HepG2 (cell line): ENCODE data around the gene NFKB1. TPM values are rescaled to one million over a fixed set of nuclear protein-coding genes. Genes with fewer than 3 reads are reported as not detected.

ENCODE experiments used
- ATAC-seq: fragments of 200-7000 bp; cut with Tn5 transposase; 3 replicates; pipeline ENCODE4 v1.9.1; 2020; ENCODE audit warnings: mild to moderate bottlenecking, moderate library complexity
- BruUV-seq: library from RNA; stranded (reverse); fragments of 400-500 nt; replicated peaks from 2 replicates; lab custom pipeline; 2021; lab: Mats Ljungman, UMichigan
- CTCF ChIA-PET: fragments of 300-600 bp; formaldehyde crosslinking; extraction: SDS; loops from one replicate; lab custom pipeline; 2021; ENCODE audit warnings: low total read pairs, inconsistent platforms, low intra/inter-chr PET ratio; lab: Yijun Ruan, JAX
- POLR2A ChIA-PET: fragments of 350-600 bp; sonication (Branson Sonifier 250); formaldehyde crosslinking; loops from one replicate; lab custom pipeline; 2020; ENCODE audit warnings: antibody characterized with exemption, inconsistent platforms; lab: Yijun Ruan, JAX
- DNase-seq: peaks from one replicate; pipeline ENCODE4 v3.0.0-alpha.2; 2015; ENCODE audit warnings: low spot score
- FAIRE-seq: peaks from 3 replicates; lab custom pipeline; 2011; peaks lifted over from hg19 to GRCh38; lab: Jason Lieb, UNC
- H2AFZ ChIP-seq: one replicate; pipeline ENCODE4 v1.6.1; 2011; ENCODE audit warnings: low read length, inconsistent platforms
- H3K27ac ChIP-seq: fragments of 300-600 bp; 3 replicates; pipeline ENCODE4 v1.8.0; 2011; ENCODE audit warnings: mixed run types, mild to moderate bottlenecking, mixed read lengths, low read length, inconsistent platforms; ENCODE audit not compliant: insufficient read depth; ENCODE audit errors: extremely low read length
- H3K27me3 ChIP-seq, 2 experiments: fragments of 200-600 bp in 1 of 2; 2 replicates in 1 of 2; 3 replicates in 1 of 2; pipeline versions ENCODE4 v1.6.0 to v1.8.0; 2011; ENCODE audit warnings: low read length in 2 of 2, mild to moderate bottlenecking in 2 of 2, moderate library complexity in 2 of 2, inconsistent platforms in 1 of 2; ENCODE audit not compliant: insufficient read depth in 2 of 2, control insufficient read depth in 1 of 2
- H3K36me3 ChIP-seq, 2 experiments: fragments of 200-600 bp in 1 of 2; replicated peaks in 1 of 2; 2 replicates in 1 of 2; 3 replicates in 1 of 2; pipeline versions ENCODE4 v1.5.1 to v1.8.0; 2011; ENCODE audit warnings: low read length in 2 of 2, inconsistent platforms in 1 of 2; ENCODE audit not compliant: insufficient read depth in 2 of 2, control insufficient read depth in 1 of 2
- H3K4me1 ChIP-seq: 2 replicates; pipeline ENCODE4 v1.5.1; 2012; ENCODE audit warnings: low read length, inconsistent platforms; ENCODE audit not compliant: insufficient read depth
- H3K4me2 ChIP-seq: 2 replicates; pipeline ENCODE4 v1.6.0; 2011; ENCODE audit warnings: low read depth, low read length, inconsistent platforms
- H3K4me3 ChIP-seq, 3 experiments: fragments of 200-600 bp in 1 of 3; sonication (generic), shearing (Covaris generic) in 1 of 3; replicated peaks in 1 of 3; 2 replicates each; pipeline ENCODE4 v1.5.1; 2011 to 2016; ENCODE audit warnings: low read length in 3 of 3, inconsistent platforms in 2 of 3, low read depth in 2 of 3, mild to moderate bottlenecking in 2 of 3, control low read depth in 1 of 3, mixed read lengths in 1 of 3; ENCODE audit not compliant: insufficient read depth in 1 of 3
- H3K79me2 ChIP-seq: one replicate; pipeline ENCODE4 v1.6.1; 2011; ENCODE audit warnings: low read length, inconsistent platforms; ENCODE audit not compliant: insufficient read depth
- H3K9ac ChIP-seq: 2 replicates; pipeline ENCODE4 v1.6.0; 2011; ENCODE audit warnings: mild to moderate bottlenecking, low read depth, low read length, inconsistent platforms; ENCODE audit not compliant: insufficient read depth
- H3K9me3 ChIP-seq: 2 replicates; pipeline ENCODE4 v1.5.1; 2012; ENCODE audit warnings: mild to moderate bottlenecking, low read length
- H4K20me1 ChIP-seq: 2 replicates; pipeline ENCODE4 v1.6.0; 2011; ENCODE audit warnings: inconsistent platforms, mild to moderate bottlenecking, low read length, moderate library complexity; ENCODE audit not compliant: insufficient read depth
- ARID2 ChIP-seq: sonication (generic); formaldehyde crosslinking; IDR thresholded peaks from 2 replicates; pipeline ENCODE4 v1.8.1; 2022; ENCODE audit warnings: mild to moderate bottlenecking, missing genetic modification reagents, borderline replicate concordance
- MZF1 ChIP-seq: sonication (generic); formaldehyde crosslinking; IDR thresholded peaks from 2 replicates; pipeline ENCODE4 v1.8.1; 2023; ENCODE audit warnings: mild to moderate bottlenecking, missing genetic modification reagents, borderline replicate concordance
- RFX1 ChIP-seq: fragments of 450-650 bp; IDR thresholded peaks from 2 replicates; pipeline ENCODE4 v1.6.1; 2017
- ZNF20 ChIP-seq: sonication (generic); formaldehyde crosslinking; IDR thresholded peaks from 2 replicates; pipeline ENCODE4 v1.4.0; 2020; ENCODE audit warnings: mild to moderate bottlenecking, moderate library complexity, missing genetic modification reagents
- ZNF615 ChIP-seq: sonication (generic); formaldehyde crosslinking; IDR thresholded peaks from 2 replicates; pipeline ENCODE4 v1.5.0; 2020; ENCODE audit warnings: mild to moderate bottlenecking, missing genetic modification reagents, borderline replicate concordance
- ZSCAN20 ChIP-seq: sonication (generic); formaldehyde crosslinking; IDR thresholded peaks from 2 replicates; pipeline ENCODE4 v1.4.0; 2020; ENCODE audit warnings: missing genetic modification reagents, mild to moderate bottlenecking, borderline replicate concordance
- WGBS: methylation state at CpG from one replicate; pipeline ENCODE4 v1.1.6; 2017; ENCODE audit warnings: low lambda C conversion rate; 5-methylcytosine and 5-hydroxymethylcytosine counted together
- in situ Hi-C: cut with HindIII; loops from 2 replicates; pipeline ENCODE4 v1.10.0; 2017; ENCODE audit warnings: low pct_unique_long_range_greater_than_20kb; ENCODE audit not compliant: extremely low pct_ligation_motif_present
- intact Hi-C: fragments of 100-400 bp; cut with micrococcal nuclease; formaldehyde crosslinking; loops from one replicate; pipeline ENCODE4 v1.10.0; 2022; ENCODE audit not compliant: unreplicated experiment
- polyA plus RNA-seq, 8 experiments: library from polyadenylated mRNA; depleted of rRNA in 3 of 8; stranded (reverse) in 7 of 8; unstranded in 1 of 8; fragments of >200 nt; fragmentation: Illumina TruSeq in 4 of 8; extraction: Trizol in 4 of 8; gene quantifications; 2 replicates each; pipeline versions ENCODE4 v1.2.1 to v1.2.3, GENCODE V29; 2011 to 2016; ENCODE audit warnings: low read depth in 4 of 8, missing spikeins in 1 of 8, mixed read lengths in 1 of 8; ENCODE audit not compliant: insufficient read depth in 1 of 8
- total RNA-seq, 5 experiments: library from RNA; depleted of rRNA; stranded (reverse); fragments of >200 nt; fragmentation: Illumina TruSeq; extraction: Trizol; gene quantifications; 2 replicates each; pipeline ENCODE4 v1.2.3, GENCODE V29; 2016; ENCODE audit warnings: low read depth in 1 of 5

Gene NFKB1
- total and polyA plus RNA-seq, 2 of the 13 experiments (the other 11 are each of a cell fraction or from before 2014, with no cell fraction given), result 15.4 to 31.6 TPM

GRCh38 chr4:102454981-102455685 is 46.0 kb upstream of the NFKB1 start:
- ChIA-PET CTCF (no interaction called here), POLR2A (no interaction called here)
- in situ Hi-C loops, result no loop called here
- no peaks in the 10 kb centered on the region for H3K79me2 ChIP-seq
- no peak overlapping the region for H2AFZ ChIP-seq
- no peak overlapping the region for H3K4me3 ChIP-seq
- ATAC-seq (peak; percentile 74), DNase-seq (no peak), FAIRE-seq (no peak)
- TF ChIP-seq ZSCAN20, result no peak
- no peak for TF ChIP-seq ARID2
- TF ChIP-seq MZF1 (CRISPR knock-in tag), result no peak
- no peak for TF ChIP-seq ZNF20 (CRISPR knock-in tag)
- no peak overlapping the region for H3K27ac ChIP-seq
- intact Hi-C loops, result no loop called here
- no TSS peak for BruUV-seq
- no peaks in the 10 kb centered on the region for H3K36me3 ChIP-seq
- no peaks in the 10 kb centered on the region for H3K9me3 ChIP-seq
- 39% methylated on average over 4 of the region's 9 CpGs for WGBS
- H3K27me3 ChIP-seq, result peaks cover 0 to 3% of the 10 kb centered on the region in 2 experiments; a peak in 2 of 5 replicates
- H3K4me1 ChIP-seq, result no peaks in the 10 kb centered on the region
- no peak overlapping the region for H3K4me2 ChIP-seq
- no peaks in the 10 kb centered on the region for H4K20me1 ChIP-seq
- H3K9ac ChIP-seq, result no peak overlapping the region

- no peak overlapping the region for H2AFZ ChIP-seq
- POLR2A ChIA-PET, result no interaction called here
- H3K9ac ChIP-seq, result no peak overlapping the region
- in situ Hi-C loops, result no loop called here
- CTCF ChIA-PET, result no interaction called here
- H3K9me3 ChIP-seq, result no peaks in the 10 kb centered on the region
- ATAC-seq, result no peak
- no peaks in the 10 kb centered on the region for H3K36me3 ChIP-seq
- H4K20me1 ChIP-seq, result no peaks in the 10 kb centered on the region
- no peak for DNase-seq
- FAIRE-seq, result no peak
- no peak overlapping the region for H3K4me3 ChIP-seq
- no peaks in the 10 kb centered on the region for H3K4me1 ChIP-seq
- no TSS peak for BruUV-seq
- WGBS, result 52% methylated on average over 3 of the region's 3 CpGs
- H3K27me3 ChIP-seq, result peaks cover 0 to 3% of the 10 kb centered on the region in 2 experiments; a peak in 2 of 5 replicates
- H3K4me2 ChIP-seq, result no peak overlapping the region
- intact Hi-C loops, result no loop called here
- H3K79me2 ChIP-seq, result no peaks in the 10 kb centered on the region
- no peak overlapping the region for H3K27ac ChIP-seq
- TF ChIP-seq ZNF615 (no peak), RFX1 (no peak)
These were observed 45.4 kb upstream of the NFKB1 start for GRCh38 chr4:102455750-102456149.
